GM18502 (cell line): ENCODE results near the gene ELAVL1.
"Not testable (repeated sequence)": the region's sequence is repeated elsewhere in the genome, so short reads cannot be mapped to it uniquely, and the experiment has no call there.

Source experiments
- ATAC-seq: cut with Tn5 transposase; IDR thresholded peaks from one replicate; pipeline ENCODE4 v1.9.1; 2021; ENCODE audit warnings: mild to moderate bottlenecking; ENCODE audit not compliant: unreplicated experiment, poor library complexity

The ELAVL1 gene

DNA sequence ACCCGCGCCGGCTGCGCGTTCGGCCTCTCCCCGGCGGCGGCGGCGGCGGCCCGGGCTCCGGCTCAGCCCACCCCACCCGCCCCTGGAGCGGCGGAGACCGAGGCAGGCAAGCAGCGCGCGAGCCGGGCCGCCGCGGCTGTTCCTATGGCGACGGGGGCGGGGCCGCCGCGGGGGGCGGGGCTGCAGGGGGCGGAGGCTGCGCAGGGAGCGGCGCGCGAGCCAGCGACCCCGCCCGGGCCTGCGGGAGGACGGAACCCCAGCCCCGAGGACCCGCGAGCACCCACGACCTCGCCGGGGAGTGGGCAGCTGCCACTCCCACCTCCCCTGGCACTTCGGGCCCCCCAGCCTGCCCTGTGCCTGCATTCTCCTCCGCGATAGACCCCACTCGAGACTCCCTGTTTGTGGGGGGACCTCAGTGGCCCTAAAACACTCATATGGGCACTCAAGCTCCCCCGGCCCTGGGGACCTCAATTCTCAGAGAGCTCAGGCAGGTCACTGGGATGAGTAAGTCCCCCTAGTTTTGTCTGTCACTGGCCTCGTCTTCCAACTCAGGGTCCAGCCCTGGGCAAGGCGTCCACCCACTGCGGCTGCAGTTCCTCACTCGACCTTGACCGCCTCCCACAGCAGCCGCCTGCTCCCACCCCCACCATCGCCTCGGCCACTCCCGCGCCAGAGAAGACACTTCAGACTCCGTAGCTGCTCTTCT is 79.3 kb downstream of the ELAVL1 start, which contains the start of gene CTXN1:
TSS of gene CTXN1 (minus strand) at position 115 of the 706 bp plus-strand sequence. CDS start 597 bp downstream, outside the sequence.
- ATAC-seq, result no peak

DNA sequence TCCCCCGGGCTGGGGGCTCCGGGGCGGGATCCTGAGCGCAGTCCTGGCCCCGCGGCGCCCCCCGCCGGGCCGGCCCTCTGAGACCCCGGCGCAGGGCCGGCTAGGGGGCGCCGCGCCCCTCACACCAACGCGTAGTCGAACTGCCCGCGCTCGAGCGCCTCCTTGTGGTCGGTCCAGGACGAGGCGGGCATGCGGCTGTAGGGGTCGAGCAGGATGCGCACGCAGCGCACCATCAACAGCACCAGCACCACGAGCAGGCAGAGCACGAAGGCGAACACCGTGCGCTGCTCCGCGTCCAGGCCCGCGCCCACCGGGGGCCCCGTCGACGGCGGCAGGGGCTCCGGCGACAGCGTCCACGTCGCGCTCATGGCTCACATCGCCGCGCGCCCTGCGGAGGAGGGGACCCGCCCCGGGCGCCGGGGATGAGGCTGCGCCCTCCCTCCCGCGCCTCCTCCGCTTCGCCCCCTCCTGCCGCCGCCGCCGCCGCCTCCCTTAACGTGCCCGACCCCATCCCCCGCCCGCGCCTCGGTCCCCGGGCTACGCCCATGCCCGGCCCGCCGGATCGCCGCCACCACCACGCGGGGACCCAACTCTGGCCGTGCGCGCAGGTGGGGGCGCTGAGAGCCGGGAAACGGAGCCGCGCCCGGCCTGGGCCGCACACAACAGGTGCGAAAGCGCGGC is 80.1 kb downstream of the ELAVL1 start:
- ATAC-seq, result no peak

DNA sequence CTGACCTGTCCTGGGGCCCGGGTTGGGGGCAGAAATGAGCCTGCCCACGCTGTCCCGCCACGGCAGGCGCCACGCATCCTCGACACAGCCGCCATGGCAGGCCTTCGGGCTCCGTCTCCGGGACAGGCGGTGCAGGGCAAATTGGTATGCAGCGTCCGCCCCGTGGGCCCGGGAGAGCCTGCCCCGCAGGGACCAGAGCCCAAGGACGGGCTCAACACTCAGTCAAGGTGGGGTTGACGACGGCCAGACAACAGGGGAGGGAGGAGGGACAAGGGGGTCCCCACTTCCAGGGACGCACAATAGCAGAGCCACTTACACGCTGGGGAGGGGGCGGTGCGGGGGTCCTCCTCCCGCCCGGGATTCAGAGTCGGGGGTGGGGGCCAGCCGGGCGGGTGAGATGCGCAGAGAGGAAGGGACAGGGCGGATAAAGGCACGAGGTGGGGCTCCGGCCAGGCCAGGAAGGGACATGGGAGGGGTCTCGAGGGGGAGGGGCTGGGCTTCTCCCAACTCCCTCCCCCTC is 80.7 kb downstream of the ELAVL1 start:
- ATAC-seq, result no peak

DNA sequence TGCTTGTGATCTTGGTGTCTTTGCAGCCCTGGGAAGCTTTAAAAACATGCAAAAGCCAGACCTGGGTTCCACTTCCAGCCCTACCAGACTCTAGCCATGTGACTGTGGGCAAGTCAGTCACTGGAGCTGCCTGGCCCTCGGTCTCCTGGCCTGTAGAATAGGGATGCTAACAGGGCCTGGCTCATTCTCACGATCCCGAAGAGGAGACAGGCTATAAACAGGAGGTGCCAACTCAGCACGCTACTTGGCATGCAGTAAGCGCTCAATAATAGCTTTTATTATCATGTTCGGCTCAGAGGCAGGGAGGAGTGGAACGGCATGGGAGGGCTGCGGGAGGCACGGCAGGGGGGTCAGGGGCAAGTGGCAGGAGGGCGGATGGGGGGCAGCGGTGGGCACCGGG is 81.2 kb downstream of the ELAVL1 start:
- ATAC-seq, result no peak

DNA sequence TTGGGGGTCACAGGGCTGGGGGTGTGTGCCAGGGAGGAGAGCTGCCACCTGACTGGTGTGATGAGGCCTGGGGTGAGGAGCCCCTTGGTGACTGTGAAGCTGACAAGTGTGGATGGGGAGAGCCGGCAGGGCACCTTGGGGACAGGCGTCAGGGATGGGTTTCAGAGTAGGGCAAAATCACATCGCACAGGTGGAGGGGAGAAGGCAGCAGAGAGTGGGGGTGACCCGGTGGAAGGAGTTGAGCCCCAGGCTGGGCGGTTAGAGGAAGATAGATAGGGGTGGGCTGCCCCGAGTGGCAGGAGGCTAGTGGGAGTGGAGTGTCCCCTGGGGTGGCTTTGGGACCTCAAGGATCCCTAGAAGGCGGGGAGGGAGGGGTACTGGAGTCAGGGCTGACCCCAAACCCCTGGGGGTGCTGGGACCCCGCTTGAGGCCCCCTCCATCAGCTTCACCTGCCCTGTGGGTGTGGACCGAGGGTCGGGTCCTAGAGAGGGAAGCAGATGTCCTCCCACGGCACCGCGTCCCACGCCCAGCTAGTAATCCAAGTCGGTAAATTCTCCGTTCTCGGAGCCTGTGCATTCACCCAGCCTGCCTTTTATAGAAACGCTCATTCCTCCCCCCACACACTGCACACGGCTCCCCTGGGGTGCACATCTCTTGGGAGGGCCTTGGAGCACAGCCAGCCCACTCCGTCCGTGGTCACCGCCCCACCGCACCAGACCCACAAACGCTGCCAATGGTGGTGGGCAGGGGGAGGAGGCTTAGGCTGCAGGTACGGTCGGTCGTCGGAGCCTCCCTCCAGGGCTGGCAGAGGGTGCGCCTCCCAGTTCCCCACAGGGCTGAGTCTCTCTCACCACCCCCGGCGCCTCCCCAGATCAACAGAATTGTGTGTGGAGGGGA is 81.9 kb downstream of the ELAVL1 start:
- ATAC-seq, result no peak

DNA sequence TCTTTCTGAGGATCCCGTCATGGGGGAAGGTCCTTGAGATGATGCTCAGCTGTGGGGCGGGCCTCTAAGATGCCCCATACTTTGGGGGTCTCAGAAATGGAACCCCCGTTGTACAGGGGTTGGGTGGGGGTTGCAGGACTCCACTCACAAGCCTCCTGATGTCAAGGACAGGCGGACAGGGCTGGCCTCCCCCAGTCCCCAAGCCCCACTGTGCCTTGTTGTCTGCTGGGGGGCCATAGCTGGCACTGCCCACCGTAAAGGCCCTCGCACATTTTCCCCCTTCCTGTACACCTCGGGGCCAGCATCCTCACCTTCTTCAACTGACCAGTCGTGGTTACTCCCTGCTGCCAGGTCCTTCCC is 82.6 kb downstream of the ELAVL1 start:
- no peak for ATAC-seq

DNA sequence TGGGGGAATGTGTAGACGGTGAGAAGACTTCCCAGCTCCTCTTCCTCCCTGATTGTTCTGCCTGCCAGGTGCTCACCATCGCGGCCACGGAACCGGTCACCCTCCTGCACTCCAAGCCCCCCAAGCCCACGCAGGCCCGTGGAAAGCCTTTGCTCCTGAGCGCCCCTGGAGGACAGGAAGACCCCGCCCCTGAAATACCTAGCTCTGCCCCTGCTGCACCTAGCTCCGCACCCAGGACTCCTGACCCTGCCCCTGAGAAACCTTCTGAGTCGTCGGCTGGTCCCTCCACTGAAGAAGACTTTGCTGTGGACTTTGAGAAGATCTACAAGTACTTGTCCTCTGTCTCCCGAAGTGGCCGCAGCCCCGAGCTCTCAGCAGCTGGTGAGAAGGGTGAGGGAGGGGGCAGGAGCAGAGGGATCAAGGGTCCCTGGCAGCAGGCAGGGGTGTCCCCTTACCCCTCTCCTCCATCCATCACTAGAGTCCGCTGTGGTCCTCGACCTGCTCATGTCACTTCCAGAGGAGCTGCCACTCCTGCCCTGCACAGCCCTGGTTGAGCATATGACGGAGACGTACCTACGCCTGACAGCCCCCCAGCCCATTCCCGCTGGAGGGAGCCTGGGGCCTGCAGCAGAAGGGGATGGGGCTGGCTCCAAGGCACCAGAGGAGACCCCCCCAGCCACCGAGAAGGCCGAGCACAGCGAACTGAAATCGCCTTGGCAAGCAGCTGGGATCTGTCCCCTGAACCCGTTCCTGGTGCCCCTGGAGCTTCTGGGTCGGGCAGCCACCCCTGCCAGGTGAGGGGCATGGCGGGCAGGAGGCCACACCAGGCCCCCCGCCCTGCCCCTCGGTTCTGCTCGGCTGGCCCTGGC is 83.2 kb downstream of the ELAVL1 start:
- ATAC-seq, result no peak

DNA sequence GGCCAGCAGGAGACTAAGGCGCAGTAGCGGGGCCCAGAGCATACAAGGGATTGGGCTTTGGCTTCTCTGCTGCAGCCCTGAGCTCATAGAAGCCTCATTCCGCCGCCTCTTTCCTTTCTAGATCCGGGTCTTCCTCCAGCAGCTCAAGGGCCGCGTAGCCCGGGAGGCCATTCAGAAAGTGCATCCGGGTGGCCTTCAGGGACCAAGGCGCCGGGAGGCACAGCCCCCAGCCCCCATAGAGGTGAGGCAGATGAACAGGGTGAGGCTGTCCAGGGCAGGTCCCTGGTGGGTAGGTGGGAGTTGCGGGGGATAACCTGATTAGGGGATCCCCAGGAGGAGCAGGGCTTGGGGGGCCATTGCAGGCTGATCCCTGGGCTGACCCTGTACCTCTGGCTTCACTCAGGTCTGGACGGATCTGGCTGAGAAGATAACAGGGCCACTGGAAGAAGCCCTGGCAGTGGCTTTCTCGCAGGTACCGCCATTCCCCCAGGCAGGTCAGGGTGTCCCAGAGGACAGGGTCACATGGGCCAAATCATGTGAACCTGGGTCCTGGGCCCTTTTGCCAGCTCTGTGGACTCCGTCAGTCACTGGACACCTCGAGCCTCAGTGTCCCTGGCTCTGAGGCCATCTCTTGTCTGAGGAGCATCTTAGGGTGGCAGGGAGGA is 84.0 kb downstream of the ELAVL1 start:
- no peak for ATAC-seq

DNA sequence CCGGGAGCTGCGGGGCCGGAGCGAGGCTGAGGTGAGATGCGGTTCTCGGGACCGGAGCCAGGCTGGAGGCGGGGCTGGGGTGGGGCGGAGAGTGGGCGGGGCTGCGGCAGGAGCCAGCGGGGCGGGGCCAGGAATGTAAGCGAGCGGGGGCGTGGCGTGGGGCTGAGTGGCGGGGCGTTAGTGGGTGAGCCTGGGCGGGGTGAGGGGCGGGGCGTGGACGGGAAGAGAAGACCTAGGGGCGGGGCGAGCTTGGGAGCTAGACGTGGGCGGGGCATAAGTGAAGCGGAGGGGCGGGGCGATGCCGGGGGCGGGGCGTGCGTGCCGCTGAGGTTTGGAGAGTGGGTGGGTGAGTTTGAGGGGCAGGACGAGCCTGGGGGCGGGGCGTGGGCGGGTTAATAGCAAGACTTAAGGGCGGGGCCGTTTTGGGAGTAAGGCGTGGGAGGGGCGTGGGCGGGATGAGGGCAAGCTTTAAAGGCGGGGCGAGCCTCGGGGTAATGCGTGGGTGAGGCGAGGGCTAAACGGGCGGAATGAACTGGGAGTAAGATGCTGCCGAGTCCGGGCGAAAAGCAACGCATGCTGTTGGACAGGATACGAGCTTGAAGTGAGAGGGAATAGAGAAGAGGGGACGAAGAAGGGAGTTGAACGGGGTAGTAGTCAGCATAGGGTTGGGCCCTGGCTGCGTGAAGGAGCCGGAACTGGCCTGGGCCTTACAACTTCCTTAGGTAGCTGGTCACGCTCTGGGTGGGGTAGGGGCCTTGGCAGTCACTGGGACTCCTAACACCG is 84.7 kb downstream of the ELAVL1 start:
- ATAC-seq, result peak; percentile 40

DNA sequence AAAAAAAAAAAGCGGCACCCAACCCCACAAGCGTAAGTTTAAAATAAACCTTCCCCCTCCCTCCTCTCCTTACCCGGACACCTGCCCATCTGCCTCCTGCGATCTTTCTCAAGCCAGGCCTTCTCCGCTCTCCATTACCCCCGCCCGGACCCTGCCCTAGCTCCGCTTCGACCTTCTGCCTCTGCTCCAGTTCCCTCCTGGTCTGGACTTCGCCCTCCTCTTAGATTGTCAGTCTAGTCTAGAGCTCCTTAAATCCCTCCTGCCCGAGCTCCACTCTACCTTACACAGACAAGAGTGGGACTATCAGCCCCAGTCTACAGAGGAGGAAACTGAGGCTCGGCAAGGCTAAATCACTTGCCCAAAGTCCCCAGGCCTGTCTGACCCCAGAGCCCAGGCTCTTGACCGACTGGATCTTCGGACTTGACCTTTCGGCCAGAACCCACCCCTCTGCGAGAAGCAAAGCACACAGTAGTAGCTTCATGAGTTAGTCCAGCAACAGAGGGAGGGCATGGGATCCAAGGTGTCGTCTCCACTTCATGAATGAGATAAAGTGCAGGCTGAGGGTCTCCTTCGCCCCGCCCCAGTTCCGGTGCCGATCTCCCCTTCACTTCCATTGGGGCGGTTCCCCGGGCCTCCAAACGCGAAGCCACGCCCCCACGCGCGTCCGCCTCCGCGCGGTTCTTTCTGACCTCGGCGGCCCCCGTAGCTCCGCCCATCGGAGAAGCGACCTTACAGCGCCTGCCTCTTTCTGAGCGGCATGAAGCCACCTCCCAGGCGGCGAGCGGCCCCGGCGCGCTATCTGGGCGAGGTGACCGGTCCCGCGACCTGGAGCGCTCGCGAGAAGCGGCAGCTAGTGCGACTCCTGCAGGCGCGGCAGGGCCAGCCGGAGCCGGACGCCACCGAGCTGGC is 85.6 kb downstream of the ELAVL1 start, which contains the start of gene SNAPC2:
TSS of gene SNAPC2 (plus strand) at position 729 of the 909 bp plus-strand sequence. CDS start at position 758, 29 bp downstream.
- ATAC-seq, result peak; percentile 59

DNA sequence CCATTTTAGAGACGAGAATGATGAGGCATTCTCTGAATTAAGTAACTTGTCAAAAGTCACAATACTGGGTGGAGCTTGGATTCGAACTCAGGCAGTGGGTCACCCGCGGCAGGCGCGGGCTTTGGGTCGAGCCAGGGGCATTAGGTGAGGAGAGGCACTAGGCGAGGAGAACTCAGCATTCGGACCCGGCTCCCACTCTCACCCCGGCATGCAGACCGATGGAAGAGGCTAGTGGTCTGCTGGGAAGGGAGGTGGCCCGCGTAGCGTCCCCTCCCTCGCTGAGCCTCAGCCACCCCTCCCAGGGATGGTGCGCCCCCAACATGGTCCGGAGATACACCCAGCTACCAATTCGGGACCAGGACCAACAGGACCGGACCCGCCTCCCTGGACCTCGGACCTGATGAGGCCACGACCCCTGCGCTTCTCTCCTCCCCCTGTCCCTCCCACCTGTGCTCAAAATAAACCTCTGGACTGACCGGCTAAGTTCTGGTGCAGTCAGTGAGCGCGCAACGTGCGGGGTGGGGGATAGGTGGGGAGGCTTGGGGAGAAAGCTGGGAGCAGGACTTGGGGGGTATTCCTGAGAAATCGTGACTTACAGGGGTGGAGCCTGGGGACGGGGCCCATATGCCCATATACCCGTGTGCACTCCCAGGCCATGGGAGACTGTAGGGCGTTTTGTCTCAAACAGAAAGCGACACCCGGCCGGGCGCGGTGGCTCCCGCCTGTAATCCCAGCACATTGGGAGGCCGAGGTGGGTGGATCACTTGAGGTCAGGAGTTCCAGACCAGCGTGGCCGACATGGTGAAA is 86.6 kb downstream of the ELAVL1 start:
- ATAC-seq, result no peak

DNA sequence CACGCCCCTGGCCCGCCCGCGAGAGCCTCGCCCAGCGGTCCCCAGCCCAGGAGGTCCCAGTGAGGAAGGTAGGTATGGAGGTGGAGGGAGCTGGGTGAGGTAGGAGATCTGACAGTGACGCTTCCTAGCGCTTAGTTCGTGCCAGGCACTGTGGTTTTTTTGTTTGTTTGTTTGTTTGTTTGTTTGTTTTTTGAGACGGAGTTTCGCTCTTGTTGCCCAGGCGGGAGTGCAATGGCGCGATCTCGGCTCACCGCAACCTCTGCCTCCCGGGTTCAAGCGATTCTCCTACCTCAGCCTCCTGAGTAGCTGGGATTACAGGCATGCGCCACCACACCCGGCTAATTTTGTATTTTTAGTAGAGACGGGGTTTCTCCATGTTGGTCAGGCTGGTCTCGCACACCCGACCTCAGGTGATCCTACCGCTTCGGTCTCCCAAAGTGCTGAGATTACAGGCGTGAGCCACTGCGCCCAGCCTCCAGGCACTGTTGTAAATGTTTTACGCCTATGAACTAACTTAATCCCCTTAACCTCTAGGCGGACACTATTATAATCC is 87.3 kb downstream of the ELAVL1 start:
- not testable (repeated sequence) for ATAC-seq

DNA sequence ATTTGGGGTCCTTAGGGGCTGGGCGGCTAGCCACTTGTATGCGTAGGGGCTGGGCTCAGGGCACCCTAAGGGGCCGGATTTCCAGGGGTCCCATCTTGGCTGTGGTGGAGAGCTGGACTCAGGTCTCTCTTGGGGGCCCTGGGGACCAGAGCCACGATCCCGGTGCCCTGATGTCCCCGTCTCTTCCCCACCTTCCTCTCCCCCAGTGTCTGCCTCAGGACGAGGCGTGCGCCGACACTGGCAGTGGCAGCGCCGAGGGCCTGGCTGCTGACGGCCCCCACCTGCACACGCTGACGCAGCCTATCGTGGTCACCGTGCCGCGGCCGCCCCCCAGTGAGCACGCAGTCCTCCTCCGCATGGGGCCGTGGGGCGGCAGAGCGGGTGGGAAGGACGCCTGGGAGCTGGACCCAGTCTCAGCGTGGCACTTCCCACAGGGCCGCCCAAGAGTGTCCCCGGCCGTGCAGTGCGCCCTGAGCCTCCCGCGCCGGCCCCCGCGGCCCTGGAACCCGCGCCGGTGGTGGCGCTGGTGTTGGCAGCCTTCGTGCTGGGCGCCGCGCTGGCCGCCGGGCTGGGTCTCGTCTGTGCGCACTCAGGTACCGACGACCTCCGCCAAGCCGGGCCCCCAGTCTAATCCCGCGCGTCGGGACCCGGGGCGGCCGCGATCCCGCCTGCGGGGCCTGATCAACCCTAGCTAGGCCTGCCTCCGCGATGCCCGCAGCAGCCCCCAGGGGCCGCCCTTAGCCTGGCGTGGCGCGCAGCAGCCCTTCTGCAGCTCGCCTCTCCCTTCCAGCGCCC is 88.0 kb downstream of the ELAVL1 start:
- no peak for ATAC-seq

DNA sequence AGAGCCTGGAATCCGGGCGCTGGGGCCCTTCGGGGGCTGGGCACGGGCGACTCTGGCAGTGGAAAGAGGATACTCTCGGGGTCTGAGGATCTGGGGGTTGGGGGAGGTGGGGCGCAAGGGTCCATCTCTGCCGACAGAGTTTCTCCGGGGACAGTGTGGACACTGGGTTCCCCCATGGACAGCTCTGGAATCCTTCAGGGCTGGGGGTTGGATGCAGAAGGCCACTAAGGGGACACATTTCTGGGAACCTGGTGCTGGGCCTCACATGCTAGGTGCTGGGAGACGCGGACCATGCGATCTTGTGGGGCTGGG is 88.5 kb downstream of the ELAVL1 start:
- no peak for ATAC-seq

DNA sequence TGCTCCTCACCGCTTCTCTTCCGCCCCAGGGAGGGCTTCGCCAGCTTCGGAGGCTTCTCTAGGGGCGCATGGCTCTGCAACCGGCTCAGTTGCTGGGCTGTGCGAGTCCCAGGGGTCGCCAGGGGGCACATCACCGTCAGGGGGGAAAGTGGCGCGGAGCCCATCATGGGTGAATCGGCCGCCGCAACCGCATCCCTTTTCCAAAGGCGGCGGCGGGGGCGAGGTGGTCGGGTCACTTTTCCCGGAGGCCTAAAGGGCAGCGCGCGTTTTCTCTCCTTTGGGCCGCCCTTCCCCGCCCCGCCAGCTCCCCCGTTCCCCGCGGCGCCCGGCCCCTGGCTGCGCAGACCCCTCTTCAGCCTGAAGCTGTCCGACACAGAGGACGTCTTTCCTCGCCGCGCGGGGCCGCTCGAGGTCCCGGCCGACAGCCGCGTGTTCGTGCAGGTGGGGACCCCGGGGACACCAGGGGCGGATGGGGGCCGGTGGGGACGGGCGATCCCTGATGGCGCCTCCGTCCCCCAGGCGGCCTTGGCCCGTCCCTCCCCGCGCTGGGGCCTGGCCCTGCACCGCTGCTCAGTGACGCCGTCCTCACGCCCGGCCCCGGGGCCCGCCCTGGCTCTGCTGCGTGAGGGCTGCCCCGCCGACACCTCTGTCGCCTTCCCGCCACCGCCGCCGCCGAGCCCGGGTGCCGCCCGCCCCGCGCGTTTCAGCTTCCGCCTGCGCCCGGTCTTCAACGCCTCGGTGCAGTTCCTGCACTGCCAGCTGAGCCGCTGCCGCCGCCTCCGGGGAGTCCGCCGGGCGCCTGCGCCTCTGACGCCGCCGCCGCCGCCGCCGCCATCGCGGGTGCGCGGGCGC is 89.1 kb downstream of the ELAVL1 start:
- ATAC-seq, result no peak
